Midbrain (tissue), 1 donor: ENCODE measurements around the gene VMAC.

Experiments
- DNase-seq: peaks from one replicate; lab custom pipeline; 2025; lab: John Stamatoyannopoulos, UW

The VMAC gene

DNA sequence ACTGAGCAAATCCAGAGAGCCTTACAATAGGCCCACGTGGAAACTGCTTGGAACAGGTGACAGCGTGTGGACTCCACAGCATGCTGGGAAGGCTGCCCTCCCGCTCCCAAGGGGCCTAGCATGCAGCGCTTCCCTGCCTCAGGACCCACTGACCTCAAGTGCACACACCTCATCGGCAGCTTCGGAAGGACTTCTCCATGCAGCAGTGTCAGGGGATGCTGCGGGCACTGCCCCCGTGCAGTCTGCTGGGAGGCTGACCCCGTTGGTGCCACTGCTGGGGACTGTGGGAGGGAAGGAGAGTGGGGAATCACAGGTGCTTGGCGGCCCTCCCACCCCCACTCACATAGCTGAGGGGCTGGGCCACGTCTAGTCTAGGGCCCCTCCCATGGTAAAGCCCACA, 26.6 kb downstream of the VMAC start:
- DNase-seq, result no peak

DNA sequence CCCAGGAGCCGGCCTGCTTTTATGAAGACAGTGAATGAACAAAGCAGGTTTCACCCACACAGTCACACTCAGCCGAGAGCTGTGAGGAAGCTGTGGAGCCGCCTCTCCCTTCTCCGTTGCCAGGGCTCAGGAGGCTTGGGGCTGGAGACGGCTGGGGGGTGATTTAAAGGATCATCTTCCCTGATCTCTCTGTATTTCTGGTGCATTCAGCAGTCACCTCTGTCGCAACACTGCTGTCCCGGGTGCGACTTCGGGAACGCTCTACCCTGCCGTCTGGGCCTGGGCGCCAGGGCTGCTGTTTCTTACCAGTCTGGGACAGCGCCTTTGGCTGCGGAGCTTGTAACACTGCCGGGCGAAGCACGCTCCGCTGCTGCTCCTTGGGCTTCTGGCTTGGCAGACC, 27.5 kb downstream of the VMAC start:
- no peak for DNase-seq

GRCh38 chr19:5932609-5933262, 28.1 kb downstream of the VMAC start:
- DNase-seq, result no peak

DNA sequence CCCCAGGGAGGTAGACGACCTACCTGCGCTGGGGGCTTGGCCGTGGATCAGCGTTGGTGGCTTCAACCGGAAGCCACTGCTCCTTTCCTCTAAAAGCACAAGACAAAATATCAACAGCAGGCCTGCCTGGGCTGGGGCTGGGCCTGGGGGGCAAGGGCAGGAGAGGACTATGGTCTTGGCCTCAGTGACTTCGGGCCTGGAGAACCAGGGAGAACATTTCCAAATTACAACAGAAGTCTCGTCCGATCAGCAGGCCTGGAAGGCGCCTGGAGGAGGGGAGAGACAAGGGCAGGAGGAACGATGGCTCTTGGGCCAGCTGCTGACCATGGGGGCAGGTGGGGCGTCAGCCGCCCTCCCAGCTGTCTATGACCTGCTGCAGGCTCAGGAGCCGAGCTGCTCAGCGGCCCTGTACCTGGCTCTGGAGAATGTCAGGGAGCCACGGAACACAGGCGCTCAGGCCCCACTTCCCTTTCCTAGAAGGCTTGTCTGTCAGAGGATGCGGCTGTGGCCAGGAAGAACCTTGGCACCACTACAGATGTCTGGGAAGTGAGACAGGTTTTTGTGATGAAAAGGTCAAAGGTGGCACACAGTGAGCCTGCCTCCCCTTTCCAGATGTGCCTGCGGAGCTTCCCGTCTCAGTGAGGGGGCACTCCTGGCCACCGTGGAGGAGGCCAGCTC, 28.9 kb downstream of the VMAC start:
- DNase-seq, result no peak

GRCh38 chr19:5934069-5934401, 29.4 kb downstream of the VMAC start:
- no peak for DNase-seq

- no peak for DNase-seq
These were observed 30.3 kb downstream of the VMAC start for GRCh38 chr19:5934774-5935472.

GRCh38 chr19:5935473-5936291, 31.0 kb downstream of the VMAC start:
- DNase-seq, result no peak

DNA sequence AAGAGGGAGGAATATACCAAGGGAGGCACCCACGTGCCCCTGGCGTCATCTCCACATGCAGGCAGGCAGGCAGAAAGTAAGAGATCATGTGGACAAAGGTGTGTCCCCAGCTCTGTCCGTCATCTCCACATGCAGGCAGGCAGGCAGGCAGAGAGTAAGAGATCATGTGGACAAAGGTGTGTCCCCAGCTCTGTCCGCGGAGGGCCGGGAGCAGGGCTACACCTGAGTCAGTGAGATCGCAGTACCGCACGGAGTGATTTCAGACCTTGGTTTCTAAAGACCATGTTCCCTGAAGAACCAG, 31.6 kb downstream of the VMAC start:
- no peak for DNase-seq

DNA sequence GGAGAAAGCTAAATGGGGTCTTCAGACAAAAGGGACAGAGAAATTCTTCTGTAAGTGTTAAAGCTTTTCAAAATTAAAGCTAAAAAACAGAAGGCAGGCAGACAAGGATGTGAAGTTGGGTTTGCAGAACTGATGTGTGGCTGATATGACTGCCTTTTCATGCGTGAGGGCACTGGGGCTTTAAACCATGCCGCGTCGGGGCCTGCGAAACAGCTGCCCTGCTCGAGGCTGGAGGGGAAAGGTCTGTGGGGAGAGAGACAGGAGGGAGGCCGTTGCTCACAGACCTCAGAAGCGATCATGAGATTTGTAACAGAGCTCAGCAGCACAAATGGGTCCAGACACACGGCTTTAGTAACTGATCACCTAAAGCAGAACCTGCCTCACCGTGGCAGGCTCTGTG, 32.9 kb downstream of the VMAC start:
- no peak for DNase-seq

- no peak for DNase-seq
These were observed 35.9 kb downstream of the VMAC start for GRCh38 chr19:5940260-5941208.

GRCh38 chr19:5941673-5942072, 37.0 kb downstream of the VMAC start:
- no peak for DNase-seq

- DNase-seq, result no peak
These were observed 38.4 kb downstream of the VMAC start for GRCh38 chr19:5943045-5943444.

GRCh38 chr19:5943623-5944022, 39.0 kb downstream of the VMAC start:
- DNase-seq, result no peak

GRCh38 chr19:5947435-5947834, 42.8 kb downstream of the VMAC start:
- peak; percentile 84 for DNase-seq

DNA sequence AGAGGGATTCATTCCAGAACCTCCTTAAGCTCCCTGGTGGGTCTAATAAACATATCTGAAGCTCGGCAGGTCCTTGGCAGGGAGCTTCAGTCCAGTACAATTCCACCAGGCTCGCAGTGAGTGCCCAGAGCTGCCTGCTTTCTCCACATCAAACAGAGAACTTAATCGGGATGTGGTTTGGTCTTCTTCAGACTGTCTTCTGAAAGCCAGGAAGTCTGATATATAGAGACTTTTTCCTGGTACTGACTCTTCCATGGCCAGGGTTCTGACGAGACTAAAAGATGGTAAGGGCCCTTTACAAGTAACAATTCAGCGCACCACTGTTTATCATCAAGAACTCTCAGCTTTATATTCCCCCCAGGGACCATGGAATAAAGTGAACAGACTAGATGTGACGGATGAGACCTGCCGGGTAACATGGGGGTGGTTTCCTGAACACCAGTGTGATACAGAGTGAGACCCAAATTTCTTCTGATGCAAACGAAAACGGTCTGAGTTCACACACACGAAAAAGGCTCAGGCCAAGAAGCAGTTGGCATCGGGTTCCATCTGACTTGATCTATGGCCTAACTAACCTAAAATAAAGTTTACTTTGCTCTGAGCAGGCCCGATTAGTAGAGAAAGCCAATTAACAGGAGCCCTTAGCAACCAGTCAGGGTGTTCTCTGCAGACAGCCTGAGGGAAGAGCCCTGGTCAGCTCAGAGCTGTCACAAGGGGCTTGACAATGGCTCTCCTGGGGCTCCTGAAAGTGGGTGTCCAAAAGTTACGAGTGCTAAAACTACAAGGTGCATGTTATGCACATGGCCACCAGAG, 44.3 kb downstream of the VMAC start:
- peak; percentile 19 for DNase-seq

DNA sequence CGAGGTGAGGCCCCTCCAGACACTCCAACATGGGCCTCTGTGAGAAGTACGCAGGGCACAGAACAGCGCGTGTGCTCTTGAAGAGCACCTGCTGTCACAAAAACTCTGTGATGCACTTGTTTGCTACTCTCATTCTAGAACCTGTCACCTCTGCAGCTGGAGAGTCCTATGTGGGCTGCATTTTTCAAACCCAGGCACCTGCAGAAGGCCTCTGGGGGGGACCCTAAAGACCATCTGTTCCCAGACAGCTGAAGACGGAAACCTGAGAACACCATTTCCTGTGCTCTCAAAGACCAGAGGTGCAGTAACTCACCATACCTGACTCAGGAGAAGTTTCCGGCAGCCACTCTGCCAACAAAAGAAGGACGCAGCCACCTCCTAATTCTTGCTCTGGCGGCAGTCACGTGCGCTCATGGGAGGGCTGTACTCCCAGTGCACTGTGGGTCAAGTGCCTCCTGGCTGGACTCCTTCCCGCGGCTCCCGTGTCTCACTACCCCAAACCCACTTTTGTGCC, 45.2 kb downstream of the VMAC start:
- peak; percentile 39 for DNase-seq

DNA sequence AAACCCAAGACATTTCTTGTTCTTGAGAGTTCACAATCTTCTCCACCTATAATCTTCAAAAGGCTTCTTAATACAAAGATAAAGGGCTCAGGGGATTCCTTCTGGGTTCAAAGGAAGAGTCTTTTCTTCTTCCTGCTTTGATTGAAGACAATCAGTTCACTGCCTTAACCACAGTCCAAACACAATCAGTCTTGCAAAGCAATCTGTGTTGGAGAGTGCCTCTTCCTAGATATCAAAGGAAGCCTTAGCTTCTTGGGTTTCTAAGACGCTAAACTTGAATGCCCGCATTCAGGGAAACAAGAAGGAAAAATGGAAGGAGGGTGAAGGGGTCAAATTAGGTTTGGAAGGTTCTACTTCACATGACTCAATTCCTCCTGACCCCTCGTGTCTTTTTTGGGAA, 46.1 kb downstream of the VMAC start:
- DNase-seq, result peak; percentile 23

DNA sequence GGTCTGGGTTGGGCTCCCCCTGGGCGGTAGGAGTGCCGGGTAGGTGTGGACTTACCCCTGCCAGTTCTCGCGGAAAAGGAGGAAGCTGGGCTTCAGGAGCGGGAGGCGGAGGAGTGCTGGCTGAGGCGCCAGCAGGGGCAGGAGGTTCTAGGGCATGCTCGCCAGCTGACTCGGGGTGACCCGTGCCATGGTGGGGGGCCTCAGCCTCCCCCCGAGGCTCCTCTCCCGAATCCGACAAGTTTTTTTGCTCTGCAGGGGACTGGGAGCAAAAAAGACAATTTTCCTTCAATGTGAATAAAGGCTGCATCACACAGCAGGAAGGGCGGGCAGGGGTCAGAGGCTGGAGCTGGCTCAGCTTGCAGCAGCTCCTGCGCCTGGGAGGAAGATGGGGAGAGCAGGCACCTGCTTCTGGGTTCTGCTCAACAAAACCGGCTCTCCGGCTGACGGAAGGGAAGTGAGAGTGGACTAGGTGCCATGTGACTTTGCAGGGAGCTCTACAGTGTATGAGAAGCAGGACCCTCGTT, 46.7 kb downstream of the VMAC start:
- peak; percentile 8 for DNase-seq

- DNase-seq, result no peak
These were observed 47.7 kb downstream of the VMAC start for GRCh38 chr19:5952193-5953029.
